GM21390 (cell line): ENCODE measurements around the gene OVOL3.
"Not testable (repeated sequence)": the region's sequence is repeated elsewhere in the genome, so short reads cannot be mapped to it uniquely, and the experiment has no call there.

ENCODE experiments used
- ATAC-seq: cut with Tn5 transposase; IDR thresholded peaks from one replicate; pipeline ENCODE4 v1.9.1; 2021; ENCODE audit not compliant: unreplicated experiment

Gene OVOL3

DNA sequence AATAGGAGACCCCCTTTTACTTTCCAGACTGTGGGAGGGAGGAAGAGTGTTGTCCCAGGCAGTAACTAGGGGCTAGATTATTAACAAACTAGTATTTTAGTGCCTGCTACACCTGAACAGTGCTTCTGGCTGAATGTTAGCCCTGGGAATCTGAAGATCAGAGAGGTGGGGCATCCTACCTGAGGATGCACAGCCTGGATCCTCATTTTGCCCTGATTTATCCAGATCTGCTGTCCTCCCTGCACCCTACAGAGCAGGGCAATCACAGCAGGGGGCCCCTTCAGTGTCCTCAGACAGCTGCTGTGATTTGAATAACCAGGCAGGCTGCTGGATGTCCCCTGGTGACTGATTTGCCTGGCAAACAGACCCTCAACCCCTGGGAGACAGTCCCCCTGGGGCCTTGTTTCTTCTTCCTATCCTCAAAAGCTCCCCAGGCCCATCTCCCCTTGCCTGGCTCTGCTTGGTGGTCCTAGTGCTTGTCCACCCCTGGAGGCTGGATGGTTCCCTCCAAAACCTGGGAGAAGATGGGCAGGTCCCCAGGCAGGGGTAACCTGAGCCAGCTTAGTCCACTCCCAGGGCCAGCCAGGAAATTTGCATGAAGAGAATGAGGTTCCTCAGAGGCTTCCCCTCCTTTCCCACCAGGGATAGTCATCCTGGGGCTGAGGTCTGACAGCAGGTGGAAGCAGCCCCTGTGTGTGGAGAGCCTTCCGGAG is at the start of gene OVOL3:
Gene OVOL3, plus strand, starts transcription at position 657 of the 713 bp plus-strand sequence. CDS start 60 bp downstream, outside the sequence.
- ATAC-seq, result no peak

DNA sequence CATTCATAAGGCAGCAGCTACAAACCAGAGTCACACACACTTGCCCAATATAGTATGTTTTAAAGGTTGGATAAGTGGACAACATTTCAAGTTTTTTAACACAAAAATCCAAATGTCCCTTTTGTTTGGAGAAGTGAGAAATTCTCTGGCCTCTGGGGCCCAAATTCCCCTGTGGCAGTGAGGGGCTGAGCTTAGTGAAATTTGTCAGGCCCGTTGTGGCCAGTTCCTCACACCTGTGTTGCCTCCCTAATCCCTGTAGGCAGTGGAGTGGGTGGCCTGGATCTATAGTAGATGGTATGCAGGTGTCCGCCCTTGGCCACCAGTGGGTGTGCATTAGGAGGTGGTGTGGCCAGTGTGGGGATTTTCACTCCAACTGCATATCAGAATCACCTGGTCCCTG is 49.6 kb upstream of the OVOL3 start:
- ATAC-seq, result no peak

DNA sequence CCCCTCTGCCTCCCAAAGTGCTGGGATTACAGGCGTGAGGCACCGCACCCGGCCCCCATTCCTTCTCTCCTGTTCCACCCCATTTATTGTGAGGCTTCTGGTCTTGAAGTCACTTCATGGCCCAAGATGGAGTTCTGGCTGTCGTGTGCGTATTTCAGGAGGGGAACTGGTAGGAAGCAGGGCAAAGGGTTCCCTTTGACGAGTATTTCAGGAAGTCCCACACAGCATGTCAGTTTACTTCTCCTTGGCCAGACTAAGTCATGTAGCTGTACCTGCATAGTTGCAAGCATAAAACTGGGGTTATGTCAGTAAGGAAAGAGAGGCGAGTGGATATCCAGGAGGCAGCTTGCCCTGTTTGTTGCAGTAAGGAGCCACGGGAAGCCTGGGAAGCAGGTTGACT is 46.1 kb upstream of the OVOL3 start:
- no peak for ATAC-seq

DNA sequence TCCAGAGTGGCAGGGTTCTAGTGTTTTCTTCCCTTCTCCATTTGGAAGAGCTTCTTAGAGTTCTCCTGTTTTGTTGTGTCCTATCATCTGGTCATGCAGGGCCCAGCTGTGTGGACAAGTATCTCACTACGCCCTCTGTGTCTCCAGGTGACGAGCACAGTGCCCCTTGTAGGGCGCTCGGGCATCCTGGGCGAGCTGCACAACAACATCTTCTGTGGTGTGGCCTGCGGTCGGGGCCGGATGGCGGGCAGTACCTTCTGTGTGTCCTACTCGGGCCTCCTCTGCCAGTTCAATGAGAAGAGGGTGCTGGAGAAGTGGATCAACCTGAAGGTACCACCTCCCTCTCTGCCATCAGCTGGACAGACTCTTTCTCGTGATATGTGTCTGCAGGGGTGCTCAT is 43.3 kb upstream of the OVOL3 start:
- no peak for ATAC-seq

GRCh38 chr19:36068810-36069499 is 42.0 kb upstream of the OVOL3 start:
- not testable (repeated sequence) for ATAC-seq

DNA sequence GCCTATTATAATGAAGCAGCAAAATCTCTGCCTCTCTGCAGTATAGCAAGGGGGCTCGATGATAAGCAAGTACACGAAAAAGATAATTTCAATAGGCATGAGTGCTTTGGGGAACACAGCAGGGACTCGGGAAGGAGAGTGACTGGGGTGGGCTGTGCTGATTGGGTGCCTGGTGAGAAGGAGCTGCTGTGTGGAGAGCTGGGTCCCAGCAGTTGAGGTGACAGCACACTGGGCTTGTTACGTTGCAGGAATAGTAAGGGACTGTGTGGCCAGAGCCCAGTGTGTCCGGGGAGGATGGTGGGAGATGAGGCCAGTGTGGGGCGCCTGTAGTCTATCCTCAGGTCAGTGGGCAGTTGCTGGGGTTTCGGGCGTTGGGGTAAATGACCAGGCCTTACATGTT is 38.9 kb upstream of the OVOL3 start:
- no peak for ATAC-seq

GRCh38 chr19:36073121-36073876 is 37.6 kb upstream of the OVOL3 start:
- no peak for ATAC-seq

GRCh38 chr19:36079389-36079945 is 31.5 kb upstream of the OVOL3 start:
- no peak for ATAC-seq

DNA sequence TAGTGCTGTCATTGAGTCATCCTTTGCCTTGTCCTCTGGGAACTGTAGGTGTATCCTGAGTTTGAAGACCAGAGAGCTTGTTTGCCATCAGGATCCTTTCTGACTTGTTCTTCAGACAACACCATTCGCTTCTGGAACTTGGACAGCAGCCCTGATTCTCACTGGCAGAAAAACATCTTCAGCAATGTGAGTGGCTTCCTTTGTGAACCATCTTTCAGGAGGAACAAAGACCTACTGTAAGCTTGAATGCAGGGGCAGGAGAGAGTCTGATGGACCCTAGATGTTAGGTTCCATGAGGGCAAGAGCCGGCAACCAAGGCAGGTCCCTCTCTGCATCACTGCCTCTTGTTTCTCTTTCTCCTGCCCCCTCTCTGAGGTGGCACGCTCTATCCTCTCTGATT is 29.6 kb upstream of the OVOL3 start:
- no peak for ATAC-seq

DNA sequence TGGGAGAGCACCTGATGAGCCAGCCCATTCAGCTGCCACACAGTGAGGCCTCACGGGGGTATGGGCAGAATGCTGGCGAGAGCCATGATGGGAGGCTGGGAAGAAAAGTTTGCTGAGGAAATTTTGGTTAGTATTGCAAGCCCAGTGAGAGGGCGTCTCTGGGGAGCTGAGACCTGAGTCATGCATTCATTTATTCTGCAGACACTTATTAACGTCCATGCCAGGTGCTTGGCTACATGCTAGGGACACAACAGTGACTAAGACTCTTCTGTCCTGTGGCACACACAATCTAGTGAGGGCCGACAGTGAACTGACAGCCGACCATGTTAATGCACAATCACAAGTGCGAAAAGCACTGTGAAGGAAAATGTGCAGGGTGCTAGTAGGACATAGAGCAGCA is 29.0 kb upstream of the OVOL3 start:
- ATAC-seq, result no peak

- ATAC-seq, result no peak
Measured at GRCh38 chr19:36082916-36083315, 28.0 kb upstream of the OVOL3 start.

GRCh38 chr19:36084231-36085009 is 26.5 kb upstream of the OVOL3 start:
- no peak for ATAC-seq

DNA sequence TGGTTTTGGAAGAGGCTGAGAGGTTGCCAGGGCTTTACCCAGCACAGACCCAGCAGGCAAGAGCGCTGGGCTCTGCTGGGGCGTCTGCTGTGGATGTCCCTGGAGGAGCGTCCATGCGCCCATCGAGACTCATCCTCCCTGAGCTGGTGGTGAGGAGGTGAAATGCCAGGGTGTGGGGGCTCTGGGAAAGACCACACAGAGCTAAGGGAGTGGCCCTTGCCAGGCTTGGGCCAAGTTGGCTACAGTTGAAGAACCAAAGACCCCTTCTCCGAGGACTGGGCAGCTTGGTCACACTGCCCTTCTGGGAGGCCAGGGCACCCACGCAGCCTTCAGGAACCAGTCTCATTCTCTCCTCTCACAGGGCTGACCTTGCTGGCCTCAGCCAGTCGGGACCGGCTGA is 24.6 kb upstream of the OVOL3 start:
- ATAC-seq, result no peak

DNA sequence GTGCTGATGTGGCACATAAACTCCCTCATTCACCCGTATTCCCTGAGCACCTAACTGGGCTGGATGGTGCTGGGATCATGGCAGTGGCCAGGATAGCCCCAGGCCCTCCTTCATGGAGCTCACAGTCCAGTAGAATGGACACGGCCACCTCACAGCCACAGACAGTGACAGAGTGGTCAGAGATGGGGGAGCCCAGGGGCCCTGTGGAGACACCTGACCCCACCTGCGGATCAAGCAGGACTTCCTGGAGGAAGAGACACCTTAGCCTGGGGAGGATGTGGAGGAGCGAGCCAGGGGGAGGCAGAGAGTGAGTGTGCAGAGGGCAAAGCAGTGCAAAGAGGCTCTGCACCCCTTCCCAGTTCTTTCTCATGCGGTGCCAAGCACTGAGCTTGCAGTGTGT is 21.1 kb upstream of the OVOL3 start:
- no peak for ATAC-seq

- ATAC-seq, result no peak
Measured at GRCh38 chr19:36090910-36091695, 19.8 kb upstream of the OVOL3 start.

DNA sequence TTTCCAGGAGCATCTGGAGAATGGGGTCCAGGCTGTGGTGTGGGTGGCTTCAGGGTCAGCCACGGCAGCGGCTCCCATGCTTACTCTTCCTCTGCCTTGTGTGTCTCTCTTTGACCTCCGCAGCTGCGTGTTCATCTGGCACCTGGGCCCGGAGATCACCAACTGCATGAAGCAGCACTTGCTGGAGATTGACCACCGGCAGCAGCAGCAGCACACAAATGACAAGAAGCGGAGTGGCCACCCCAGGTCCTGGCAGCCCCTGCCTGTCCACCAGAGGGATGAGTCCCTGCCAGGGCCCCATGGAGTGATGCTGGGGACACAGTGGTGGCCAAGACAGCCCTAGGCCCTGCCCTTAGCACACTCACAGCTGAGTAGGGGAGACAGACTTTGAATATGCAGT is 18.4 kb upstream of the OVOL3 start:
- ATAC-seq, result no peak

DNA sequence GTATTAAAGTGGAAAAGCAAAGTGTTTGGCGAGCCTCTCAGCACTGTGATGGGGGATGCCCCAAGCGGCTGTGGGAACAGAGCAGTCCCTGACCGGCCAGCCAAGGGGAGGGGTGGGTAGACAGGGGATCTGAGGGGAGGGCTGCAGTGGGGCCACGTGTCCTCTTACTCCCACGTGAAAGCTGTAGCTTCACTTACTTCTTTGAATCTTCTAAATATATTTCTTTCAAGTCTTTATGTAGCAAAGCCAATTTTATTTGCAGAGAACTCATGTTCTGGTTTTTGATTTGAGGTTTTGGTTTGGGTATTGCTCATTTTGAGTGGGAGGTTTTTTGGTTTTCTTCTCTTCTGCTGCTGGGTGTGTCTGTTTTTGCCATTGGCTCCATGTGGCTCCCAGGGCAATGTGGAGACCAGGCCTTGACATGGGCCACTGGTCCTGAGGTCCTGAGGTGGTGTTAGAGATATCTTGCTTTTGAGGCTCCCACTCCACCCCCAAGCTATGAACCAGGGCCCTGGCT is 17.7 kb upstream of the OVOL3 start:
- ATAC-seq, result no peak

DNA sequence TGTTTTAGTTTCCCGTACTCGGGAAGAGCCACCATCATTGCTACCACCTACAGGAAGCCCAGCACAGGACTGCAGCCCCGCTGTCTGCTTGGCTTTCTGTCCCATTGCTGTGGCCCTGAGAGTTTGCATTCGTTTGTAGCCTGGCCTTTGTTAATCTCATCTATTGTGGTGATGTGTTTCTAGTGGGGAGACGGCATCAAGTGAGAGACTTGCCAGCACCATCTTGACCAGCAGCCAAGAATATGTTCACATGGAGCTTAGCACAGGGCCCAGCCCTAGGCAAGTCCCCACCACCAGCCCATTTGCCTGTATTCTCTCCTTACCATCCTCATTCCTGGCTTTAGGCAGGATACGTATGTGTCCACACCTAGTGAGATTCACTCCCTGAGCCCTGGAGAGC is 17.3 kb upstream of the OVOL3 start:
- no peak for ATAC-seq

DNA sequence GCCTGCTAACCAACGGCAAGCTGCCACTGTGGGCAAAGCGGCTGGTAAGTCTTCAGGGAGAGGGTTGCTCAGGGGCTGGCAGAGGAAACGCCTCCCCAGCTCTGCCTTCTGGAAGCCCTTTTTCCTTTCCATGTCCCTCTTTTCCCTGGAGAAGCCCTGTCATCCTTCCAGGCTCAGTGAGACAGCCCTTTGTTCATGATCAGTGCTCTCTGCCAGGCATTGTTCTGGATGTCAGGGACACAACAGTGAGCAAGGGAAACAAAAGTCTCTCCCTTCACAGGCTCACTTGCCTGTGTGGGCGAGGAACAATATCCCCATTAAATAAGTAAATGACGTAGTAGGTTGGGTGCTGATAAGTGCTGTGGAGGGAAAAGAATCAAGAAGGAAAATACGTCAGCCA is 13.9 kb upstream of the OVOL3 start:
- ATAC-seq, result no peak
